ENCODE measurements around the gene KCNMA1.

KCNMA1 gene

DNA sequence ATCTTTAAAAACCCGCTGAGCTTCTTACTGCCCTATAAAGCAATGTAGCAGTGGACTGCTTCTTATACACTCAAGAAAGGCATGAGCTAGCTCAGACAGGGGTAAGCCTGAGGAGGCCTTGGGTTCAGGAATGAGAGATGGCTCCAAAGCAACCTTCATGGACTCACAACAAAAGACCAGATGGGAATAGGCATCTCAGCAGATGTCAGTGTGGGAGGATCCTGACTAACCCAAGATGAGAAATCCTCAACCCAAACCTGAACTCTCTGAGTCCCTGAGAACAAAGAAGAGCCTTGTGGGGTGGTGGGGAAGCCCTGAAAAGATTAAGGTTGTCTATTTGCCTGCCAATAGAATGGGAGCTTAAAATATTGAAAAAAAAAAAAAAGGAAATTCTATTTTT lies 807.4 kb downstream of the KCNMA1 start:
- DNase-seq (ENCODE audit: low spot score), result no peak

GRCh38 chr10:76829724-76830123 lies 807.9 kb downstream of the KCNMA1 start:
- no peak for DNase-seq (ENCODE audit: low spot score)

Data from CD4-positive, alpha-beta T cell treated with Interleukin-2 at 100 ng/mL for 4 hours (primary cell).